Activated CD8-positive, alpha-beta memory T cell treated with anti-CD3 and anti-CD28 coated beads, Interleukin-2, amount 50 U/mL, for 24 hours (primary cell): ENCODE results near the gene NAB2.
"Not testable (repeated sequence)": the region's sequence is repeated elsewhere in the genome, so short reads cannot be mapped to it uniquely, and the experiment has no call there.

ENCODE experiments used
- DNase-seq: peaks from one replicate; pipeline ENCODE4 v3.0.0-alpha.2; 2020; ENCODE audit errors: extremely low read depth

The NAB2 gene

DNA sequence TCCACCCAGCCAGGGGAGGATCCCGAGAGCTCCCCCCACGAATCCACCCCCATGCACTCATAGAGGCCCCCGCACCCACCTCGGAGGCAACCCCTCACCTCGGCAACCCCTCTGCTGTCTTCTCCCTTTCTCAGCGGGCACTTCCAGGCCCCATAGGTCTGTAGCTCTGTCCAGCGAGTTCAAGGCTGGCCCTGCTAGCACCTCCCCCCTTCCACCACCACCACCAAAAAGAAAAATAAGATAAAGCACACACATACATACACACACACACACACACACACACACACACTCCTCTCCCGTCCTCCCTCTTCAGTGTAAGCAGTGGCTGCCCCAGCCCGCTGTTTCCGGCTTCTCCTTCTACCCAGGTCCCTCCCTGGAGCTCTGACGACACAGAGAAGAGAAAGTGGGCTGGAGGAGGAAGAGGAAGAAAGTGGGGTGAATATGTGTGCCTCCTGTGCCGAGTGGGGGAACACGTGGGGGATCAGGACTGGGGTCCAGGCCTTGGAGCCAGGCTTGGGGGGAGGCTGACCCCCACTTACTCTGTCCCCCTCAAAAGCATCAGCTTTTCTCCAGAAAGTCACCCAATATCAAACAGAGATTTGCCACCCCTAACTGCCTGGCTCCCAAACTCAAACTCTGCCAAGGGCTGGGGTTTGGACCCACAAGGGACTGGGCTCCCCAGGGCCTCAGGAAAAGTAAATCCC, 22.3 kb downstream of the NAB2 start, which contains the start of gene STAT6:
TSS of gene STAT6 (minus strand) at position 332 of the 704 bp plus-strand sequence. CDS start 3,084 bp downstream, outside the sequence.
- DNase-seq: no peak

DNA sequence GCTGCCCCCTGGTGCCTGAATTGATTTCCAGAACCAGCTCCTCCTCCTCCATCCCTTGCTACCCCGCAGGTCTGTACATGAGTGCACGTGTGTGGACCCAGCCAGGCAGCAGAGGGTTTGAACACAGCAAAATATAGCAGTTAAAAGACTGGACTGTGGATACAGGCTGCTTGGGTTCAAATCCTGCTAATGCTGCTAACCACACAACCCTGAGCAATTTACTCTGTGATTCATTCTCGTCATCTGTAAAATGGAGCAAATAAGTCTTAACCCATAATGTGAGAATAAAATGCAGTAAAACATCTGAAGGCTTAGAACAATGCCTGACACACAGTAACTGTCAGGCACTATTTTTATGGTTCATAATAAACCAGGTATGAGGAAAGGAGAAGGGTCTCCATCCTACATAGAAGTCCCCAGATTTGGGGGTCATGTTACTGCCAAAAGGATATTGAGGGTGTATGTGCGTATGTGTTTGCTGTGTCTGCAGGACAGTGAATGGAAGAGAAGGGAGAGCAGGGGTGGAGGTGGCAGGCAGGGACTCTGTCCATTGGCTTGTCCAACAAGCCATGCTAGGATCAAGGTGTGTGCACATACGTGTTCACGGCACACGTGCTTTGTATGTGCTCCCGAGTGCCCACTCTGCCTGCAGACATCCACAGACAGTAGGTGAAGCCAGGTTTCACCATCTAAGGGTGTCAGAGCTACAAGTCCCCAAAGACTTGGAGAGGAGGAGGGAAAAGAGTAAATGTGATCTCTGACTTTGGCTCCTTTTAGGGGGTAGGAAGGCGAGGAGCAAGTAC, 23.8 kb downstream of the NAB2 start:
- DNase-seq: no peak

DNA sequence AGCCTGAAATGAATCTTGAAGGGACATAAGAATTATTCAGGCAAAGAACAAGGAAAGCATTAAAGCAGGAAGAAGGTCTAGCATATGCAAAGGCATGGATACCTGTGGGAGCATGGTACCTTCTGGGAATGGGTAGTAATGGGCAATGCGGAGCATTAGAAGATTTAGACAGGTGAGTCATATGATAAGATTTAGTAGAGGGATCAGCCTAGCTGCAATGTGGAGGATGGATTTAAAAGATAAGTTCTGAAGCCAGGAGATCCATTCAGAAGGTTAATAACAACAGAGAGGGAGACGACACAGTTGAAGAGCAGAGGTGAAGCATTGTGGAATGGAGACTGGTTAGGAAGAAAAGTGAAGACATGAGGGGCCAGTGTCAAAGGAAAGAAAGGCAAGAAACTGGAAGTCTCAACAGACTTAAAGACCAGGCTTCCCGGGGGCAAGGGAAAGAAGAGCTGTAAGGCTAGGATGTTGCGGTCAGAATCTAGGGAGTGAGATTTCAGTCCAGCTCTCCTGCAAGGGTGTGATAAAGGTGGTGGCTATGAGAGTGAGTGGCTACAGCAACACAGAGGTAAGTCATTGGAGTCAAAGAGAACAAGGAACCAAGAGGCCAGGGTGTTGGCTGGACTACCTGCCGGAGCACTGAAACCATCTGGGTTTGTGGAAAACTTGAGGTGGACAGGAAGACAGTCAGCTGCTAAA, 27.8 kb downstream of the NAB2 start:
- DNase-seq: no peak

DNA sequence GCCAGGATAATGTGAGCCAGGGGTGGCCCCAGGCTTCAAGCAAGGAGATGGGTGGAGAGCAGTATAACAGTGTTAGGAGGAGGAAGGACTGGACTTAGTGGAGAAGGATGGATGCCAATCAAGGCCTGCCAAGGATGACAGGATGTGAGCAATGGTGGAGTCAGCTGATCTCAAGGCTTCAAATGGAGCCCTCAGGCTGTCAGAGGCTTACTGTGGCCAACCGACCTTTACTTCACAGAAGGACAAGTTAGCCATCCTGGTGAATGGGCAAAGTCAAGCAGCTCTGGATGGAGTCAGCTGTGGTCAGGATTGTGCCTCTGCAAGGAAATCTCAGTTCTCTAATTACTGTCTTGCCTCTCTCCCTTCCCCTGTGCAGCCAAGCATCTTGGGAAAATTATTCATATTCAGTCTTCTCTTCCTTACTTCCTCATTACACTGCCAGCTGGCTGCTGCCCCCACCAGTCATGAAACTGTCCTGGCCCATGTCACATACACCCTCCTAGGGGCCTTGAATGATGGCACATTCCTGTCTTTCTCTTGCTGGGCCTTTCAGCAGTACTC, 29.9 kb downstream of the NAB2 start:
- no peak for DNase-seq

DNA sequence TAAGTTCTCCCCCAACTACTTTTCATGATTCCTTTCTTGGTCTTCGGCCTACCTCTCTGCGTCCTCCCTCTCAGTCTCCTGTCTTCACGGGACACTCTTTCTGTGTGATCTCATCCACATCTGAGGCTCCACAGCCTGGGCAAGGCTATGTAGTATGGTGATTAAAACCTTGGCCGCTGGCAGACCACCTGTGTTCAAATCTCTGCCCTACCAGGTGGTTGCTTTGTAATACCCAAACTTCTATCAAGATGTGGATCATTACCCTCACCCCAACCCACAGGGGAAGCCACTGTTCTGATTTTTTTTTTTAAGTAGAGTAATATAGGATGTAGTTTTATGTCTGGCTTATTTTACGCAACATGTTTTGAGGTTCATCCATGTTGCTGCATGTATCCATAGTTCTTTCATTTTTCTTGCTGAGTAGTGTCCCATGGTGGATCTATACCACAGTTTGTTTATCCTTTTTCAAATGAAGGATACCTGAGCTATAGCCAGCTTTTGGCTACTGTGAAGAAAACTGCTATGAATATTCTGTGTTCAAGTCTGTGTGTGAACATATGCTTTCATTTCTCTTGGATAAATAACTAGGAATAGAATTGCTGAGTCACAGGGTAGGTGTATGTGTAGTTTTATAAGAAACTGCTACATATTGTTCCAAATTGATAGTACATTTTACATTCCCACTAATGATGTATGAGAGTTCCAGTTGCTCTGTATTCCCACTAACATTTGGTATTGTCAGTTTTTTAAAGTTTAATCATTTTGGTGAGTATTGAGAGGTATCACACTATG, 30.6 kb downstream of the NAB2 start:
- DNase-seq: no peak

DNA sequence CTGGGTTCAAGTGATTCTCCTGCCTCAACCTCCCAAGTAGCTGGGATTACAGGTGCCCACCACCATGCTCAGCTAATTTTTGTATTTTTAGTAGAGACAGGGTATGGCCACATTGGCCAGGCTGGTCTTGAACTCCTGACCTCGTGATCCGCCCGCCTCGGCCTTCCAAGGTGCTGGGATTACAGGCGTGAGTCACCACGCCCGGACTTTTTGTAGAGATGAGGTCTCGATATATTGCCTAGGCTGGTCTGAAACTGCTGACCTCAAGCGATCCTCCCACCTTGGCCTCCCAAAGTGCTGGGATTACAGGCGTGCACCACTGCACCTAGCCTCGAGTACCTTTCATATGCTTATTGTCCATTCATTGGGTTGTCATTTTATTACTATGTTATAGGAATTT, 31.8 kb downstream of the NAB2 start:
- DNase-seq: not testable (repeated sequence)

DNA sequence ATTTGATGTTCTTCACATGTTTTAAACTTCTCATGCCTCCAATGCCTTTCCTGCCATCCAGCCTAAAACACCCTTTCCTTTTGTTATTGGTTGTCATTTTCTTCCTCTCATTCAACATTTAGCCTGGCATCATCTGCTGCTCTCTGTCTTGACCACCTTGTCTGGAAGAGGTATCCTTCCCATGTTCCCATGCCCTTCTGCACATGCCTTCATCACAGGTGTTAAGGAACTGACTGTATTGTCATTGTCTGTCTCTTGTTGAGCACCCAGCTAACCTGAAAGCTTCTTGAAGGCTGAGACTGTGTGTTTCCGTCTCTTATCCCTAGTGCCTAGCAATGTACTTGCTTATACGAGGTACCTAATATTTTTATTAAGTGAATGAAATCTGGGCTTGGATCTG, 34.9 kb downstream of the NAB2 start:
- no peak for DNase-seq

DNA sequence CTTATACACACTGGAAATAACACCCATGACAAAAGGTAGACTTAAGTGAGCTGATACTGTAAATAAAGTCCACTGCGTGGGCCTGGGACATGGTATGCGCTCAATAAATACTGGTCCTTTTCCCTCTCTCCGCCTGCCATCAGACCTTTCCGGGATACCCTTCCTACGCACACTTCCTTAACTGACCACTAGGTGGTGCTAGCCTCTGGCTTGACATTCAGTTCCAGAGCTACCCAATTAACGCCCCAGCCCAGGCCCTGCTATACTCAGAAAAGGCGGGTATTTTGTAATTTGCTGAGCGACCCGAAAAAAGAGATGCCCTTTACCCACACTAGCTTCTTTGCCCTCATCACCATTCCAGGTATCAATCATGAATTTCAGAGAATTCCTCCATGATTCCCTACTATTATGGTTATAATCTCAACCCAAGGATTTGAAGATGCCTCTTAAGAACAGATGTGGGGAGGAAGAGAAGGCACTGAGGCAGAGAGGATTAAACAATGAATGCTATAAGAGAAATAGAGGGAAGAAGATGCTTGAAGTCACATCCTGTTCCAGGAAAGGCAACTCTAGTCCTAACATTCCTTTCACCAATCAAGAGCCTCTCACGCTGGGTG, 35.5 kb downstream of the NAB2 start:
- DNase-seq: no peak

DNA sequence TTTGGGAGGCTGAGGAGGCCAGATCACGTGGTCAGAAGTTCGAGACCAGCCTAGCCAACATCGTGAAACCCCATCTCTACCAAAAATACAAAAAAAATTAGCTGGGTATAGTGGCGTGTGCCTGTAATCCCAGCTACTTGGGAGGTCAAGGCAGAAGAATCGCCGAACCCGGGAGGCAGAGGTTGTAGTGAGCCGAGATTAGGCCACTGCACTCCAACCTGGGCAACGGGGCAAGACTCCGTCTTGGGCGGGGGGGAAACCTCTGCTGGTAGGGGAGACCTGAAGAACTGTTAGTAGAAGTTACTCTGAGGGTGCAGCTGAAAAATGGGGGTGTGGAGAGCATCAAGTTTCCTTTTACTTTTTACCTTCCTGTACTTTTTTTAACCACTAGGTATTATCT, 37.1 kb downstream of the NAB2 start:
- DNase-seq: no peak

DNA sequence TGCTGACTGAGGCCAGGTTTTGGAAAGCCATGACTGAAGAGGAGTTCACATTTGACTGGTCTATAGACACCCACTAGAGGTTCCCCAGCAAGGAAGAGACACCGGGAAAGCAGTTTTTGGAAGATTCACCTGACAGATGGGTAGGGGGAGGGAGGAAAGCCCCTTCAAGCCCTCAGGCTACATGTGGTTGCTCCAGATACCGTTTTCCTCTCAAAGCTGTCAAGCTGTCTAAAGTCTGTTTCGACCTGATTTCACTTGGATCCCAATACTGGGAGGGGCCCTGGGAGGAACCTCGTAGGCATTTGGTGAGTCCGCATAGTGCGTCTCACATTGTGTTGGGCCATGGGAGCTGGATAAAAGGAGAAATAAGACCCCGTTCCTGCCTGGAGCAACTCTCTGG, 37.6 kb downstream of the NAB2 start:
- DNase-seq: no peak

DNA sequence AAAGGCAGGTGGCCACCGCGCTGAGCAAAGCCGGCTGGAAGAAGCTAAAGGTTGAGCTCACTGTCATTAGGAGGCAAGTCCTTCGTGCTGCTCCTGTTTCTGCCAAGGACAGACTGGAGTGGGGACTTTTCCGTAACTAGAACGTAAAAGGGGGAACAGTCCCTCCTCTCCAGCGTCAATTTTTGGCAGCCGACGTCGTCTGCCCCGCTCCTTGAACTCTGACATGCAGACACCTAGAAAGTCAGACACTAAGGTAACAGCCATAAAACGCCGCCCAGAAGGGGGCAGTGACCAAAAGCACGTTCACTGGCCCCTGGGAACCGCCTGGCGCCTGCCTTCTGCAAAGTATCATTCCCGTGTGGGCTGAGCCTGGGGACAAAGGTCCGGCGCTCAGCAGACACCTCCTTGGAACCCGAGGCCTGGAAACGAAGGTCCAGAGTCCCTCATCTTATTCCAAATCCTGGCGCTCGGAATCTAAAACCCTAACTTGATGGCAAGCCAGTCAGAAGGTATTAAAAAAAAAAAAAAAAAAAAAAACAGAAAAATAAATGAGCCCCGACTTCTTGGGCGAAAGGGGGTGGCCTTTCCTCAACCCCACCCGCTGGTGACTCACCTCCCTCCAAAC, 38.3 kb downstream of the NAB2 start:
- no peak for DNase-seq

DNA sequence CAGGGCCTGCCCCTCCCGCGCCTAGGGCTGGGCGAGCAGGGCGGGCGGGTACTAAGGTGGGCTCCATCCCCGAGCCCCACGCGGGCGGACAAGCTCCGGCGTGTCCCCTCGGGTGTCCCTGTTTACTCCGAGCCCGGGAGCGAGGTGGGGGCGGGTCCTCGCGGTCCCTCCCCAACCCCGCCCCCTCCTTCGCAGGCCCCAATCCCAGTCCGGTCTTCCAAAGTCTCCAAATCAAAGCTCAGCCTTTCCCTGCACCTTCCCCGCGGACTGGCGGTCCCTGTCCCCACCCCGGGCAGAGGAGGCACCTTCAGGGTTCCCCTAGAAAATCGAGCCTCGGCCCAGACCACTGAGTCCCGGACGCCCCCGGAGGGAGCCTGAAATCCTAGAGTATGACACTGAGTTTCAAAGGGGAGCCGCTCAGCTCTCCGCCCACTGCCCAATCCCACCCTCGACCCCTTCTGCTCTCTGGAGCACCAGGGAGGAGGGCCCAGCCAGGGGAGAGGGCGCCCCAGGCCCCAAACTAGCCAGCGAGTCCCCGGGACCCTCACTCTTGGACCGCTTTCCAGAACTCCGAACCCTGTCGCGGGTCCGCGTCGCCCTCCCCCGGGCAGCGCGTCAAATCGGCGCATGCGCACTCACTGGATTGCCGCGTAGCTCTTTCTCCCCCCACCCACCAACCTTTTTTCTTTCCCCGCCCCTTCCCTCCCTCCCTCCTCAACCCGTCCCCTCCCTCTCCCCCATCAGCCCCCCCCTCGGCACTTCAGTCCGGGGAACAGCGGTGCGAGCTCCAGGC, 39.0 kb downstream of the NAB2 start, which contains the start of gene LRP1:
TSS of gene LRP1 (plus strand) at position 758 of the 793 bp plus-strand sequence. CDS start 482 bp downstream, outside the sequence.
- DNase-seq: no peak

DNA sequence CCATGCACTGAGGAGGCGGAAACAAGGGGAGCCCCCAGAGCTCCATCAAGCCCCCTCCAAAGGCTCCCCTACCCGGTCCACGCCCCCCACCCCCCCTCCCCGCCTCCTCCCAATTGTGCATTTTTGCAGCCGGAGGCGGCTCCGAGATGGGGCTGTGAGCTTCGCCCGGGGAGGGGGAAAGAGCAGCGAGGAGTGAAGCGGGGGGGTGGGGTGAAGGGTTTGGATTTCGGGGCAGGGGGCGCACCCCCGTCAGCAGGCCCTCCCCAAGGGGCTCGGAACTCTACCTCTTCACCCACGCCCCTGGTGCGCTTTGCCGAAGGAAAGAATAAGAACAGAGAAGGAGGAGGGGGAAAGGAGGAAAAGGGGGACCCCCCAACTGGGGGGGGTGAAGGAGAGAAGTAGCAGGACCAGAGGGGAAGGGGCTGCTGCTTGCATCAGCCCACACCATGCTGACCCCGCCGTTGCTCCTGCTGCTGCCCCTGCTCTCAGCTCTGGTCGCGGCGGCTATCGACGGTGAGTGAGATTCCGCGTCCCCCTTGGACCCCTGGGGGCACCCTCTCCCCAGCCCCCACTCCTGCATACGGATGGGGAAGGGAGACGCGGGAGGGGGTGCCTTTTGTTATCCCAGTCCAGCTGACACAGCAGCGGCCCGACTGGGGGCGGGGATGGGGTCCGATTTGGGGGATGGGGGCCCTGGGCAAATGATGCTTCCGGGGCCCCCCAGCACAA, 39.8 kb downstream of the NAB2 start:
- no peak for DNase-seq

DNA sequence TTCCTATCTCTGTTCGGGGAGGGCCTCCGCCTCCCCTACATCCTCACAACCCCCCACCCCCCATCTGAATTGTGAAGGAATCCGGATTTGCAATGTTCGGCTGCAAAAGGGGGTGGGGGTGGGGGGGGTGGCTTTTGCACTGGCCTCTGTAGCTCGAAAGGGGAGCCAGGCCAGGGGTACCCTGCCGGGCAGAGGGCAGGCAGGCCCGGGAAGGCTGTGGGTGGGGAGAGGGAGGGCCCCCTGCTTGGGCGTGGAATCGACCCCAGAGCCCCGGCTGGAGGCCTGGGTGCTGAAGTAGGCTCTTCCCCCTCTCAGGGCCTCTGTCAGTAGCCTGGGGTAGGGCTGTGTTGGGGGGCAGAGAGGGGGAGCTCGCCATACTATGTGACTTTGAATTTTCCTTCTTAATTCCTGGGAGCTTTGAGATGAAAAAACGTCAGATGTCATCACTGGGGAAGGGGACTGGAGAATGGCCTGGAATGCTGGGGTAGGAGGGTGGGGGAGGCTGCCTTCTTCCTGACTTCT, 40.5 kb downstream of the NAB2 start:
- DNase-seq: no peak

DNA sequence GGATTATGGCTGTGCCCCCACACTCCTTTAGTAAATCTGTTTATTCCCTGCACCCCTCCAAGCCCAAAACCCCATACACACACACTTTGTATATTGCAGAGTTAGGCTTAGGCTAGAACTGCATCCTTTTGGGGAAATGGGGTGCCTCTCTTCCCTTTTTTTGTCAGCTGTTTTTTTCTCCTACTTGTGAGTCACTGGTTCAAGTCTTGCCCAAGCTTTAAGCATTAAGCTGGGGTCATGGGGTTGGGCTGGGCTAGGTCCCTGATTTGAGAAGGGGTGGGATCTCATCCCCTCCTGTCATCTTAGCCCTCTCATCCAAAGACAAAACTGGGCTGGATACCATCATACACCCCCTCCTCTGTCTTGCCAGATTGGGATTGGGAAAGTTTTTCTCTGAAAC, 41.0 kb downstream of the NAB2 start:
- no peak for DNase-seq

DNA sequence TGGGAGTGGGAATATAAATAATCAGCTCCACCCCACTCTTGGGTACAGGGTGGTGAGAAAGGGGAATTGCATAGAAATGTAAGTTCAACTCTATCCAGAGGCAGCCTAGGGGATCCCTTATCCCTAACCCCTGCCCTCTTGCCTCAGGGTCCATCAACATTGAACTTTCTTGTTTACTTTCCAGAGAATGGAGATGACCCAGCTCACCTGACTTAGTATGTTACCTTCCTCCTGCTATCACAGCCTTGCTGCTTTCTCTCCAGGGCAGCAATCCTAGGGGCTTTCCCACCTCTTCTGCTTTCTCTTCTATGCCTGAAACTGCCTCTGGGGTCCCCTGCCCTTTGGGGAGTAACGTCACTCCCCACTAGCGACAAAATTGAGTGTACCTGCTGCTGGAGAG, 42.0 kb downstream of the NAB2 start:
- DNase-seq: no peak

DNA sequence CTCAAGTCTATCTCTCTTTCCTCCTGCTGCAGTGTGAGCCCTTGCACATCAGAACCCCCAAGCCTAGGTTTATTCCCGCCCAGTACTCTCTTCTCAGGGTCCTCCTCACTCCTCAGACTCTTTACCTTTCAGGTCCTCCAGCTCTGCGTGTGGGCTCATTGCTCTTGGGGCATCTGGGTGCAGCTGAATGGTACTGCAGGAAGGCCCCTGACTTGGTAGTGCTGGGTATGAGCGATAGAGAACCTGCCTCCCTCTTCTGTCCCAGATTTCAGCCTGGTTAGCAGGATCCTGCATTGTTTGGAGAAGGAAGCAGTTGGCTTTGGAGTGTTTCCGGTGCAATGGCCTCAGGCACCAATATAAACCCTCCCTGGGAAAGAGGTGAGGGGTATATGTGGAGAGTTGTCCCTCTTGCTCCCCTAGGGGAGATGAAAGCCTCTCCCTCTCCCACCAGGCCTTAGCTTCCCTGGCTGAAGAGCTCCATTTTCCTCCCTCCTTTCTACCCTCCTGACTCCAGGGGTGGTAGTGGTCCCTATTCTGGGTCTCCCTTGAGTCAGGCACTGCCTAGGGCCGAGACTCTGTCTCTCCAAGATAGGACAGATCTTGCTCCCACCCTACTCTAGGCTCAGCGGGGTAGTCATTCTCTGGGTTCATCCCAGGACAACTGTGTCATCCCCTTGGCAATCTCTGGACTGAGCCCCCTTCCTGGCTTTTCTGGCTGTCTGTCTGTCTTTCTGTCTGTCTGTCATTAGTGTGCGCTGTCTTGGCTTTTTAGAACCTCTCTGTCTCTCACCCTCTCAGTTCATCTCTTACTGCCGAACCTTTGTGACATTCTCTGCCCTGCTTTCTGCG, 43.2 kb downstream of the NAB2 start:
- no peak for DNase-seq
